ENCODE data around the gene NECAB2. TPM values are rescaled to one million over a fixed set of nuclear protein-coding genes. Genes with fewer than 3 reads are reported as not detected.

NECAB2 gene
- total RNA-seq, 1 donor from 2014 or later: 0.40 TPM

- Mint-ChIP-seq H3K36me3 (ENCODE audit: low read depth) (no peaks in the 10 kb centered on the region), H3K27ac (ENCODE audit: unreplicated experiment) (no peak overlapping the region), H3K9me3 (ENCODE audit: low read depth) (no peaks in the 10 kb centered on the region), H3K27me3 (ENCODE audit: low read depth) (peaks cover 23% of the 10 kb centered on the region), H3K4me1 (ENCODE audit: low read depth) (peaks cover 14% of the 10 kb centered on the region), H3K4me3 (ENCODE audit: unreplicated experiment) (no peak overlapping the region)
- no peak for TF ChIP-seq CTCF (IDR thresholded peaks at IDR 0.05)
- DNase-seq (ENCODE audit: low spot score): no peak
Measured at GRCh38 chr16:83992624-83993023, 24.6 kb downstream of the NECAB2 start.

- H3K27me3 Mint-ChIP-seq (ENCODE audit: low read depth): peaks cover 18% of the 10 kb centered on the region
- H3K9me3 Mint-ChIP-seq (ENCODE audit: low read depth): no peaks in the 10 kb centered on the region
- no peak overlapping the region for H3K4me3 Mint-ChIP-seq (ENCODE audit: unreplicated experiment)
- H3K27ac Mint-ChIP-seq (ENCODE audit: unreplicated experiment): no peak overlapping the region
- H3K4me1 Mint-ChIP-seq (ENCODE audit: low read depth): peaks cover 14% of the 10 kb centered on the region
- no peaks in the 10 kb centered on the region for H3K36me3 Mint-ChIP-seq (ENCODE audit: low read depth)
- DNase-seq (ENCODE audit: low spot score): no peak
- no peak for TF ChIP-seq CTCF (IDR thresholded peaks at IDR 0.05)
Measured at GRCh38 chr16:83994087-83994486, 26.0 kb downstream of the NECAB2 start.

GRCh38 chr16:83994703-83995102 is 26.7 kb downstream of the NECAB2 start:
- no peaks in the 10 kb centered on the region for H3K9me3 Mint-ChIP-seq (ENCODE audit: low read depth)
- TF ChIP-seq CTCF (IDR thresholded peaks at IDR 0.05): no peak
- no peak overlapping the region for H3K27ac Mint-ChIP-seq (ENCODE audit: unreplicated experiment)
- H3K27me3 Mint-ChIP-seq (ENCODE audit: low read depth): peaks cover 13% of the 10 kb centered on the region
- H3K4me3 Mint-ChIP-seq (ENCODE audit: unreplicated experiment): no peak overlapping the region
- no peak for DNase-seq (ENCODE audit: low spot score)
- no peaks in the 10 kb centered on the region for H3K36me3 Mint-ChIP-seq (ENCODE audit: low read depth)
- H3K4me1 Mint-ChIP-seq (ENCODE audit: low read depth): peaks cover 14% of the 10 kb centered on the region

DNA sequence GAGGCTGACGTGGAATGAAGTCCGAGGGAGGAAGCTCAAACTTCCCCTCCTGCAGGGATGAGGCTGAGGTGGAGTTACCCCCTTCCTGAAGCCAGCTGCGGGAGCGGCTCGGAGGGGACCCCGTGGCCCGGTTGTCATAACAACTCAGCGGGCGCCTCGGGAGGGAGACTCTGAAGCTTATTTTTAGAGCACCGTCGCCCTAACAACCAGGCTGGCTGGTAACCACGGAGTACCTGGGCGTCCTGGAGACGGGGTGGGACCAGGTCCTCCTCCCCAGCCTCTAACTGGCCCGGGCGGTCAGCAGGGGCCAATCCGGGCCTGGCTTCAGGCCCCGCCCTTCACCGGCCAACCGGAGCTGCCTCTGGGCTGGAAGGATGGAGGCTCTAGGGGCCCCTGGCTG is 27.7 kb downstream of the NECAB2 start:
- Mint-ChIP-seq H3K9me3 (ENCODE audit: low read depth) (no peaks in the 10 kb centered on the region), H3K27ac (ENCODE audit: unreplicated experiment) (no peak overlapping the region), H3K27me3 (ENCODE audit: low read depth) (peaks cover 7% of the 10 kb centered on the region), H3K4me3 (ENCODE audit: unreplicated experiment) (no peak overlapping the region), H3K36me3 (ENCODE audit: low read depth) (no peaks in the 10 kb centered on the region), H3K4me1 (ENCODE audit: low read depth) (peaks cover 14% of the 10 kb centered on the region)
- DNase-seq (ENCODE audit: low spot score): no peak
- TF ChIP-seq CTCF (IDR thresholded peaks at IDR 0.05): no peak

GRCh38 chr16:83996481-83997252 is 28.6 kb downstream of the NECAB2 start:
- H3K9me3 Mint-ChIP-seq (ENCODE audit: low read depth): no peaks in the 10 kb centered on the region
- no peak overlapping the region for H3K4me3 Mint-ChIP-seq (ENCODE audit: unreplicated experiment)
- H3K27me3 Mint-ChIP-seq (ENCODE audit: low read depth): peaks cover 7% of the 10 kb centered on the region
- peaks cover 14% of the 10 kb centered on the region for H3K4me1 Mint-ChIP-seq (ENCODE audit: low read depth)
- H3K27ac Mint-ChIP-seq (ENCODE audit: unreplicated experiment): no peak overlapping the region
- TF ChIP-seq CTCF (IDR thresholded peaks at IDR 0.05): no peak
- DNase-seq (ENCODE audit: low spot score): no peak
- H3K36me3 Mint-ChIP-seq (ENCODE audit: low read depth): no peaks in the 10 kb centered on the region

Measured in chondrocyte (in vitro differentiated cells).